Ishikawa (cell line): ENCODE results near the gene FOXF2.

Source experiments
- CEBPB ChIP-seq: IDR thresholded peaks from 2 replicates; pipeline ENCODE4 v1.6.1; 2012
- CREB1 ChIP-seq: IDR thresholded peaks from 2 replicates; pipeline ENCODE4 v1.6.1; 2012; ENCODE audit warnings: low read depth
- EGR1 ChIP-seq: IDR thresholded peaks from 2 replicates; pipeline ENCODE4 v1.6.1; 2012
- EP300 ChIP-seq: IDR thresholded peaks from 2 replicates; pipeline ENCODE4 v1.6.1; 2012; ENCODE audit warnings: borderline replicate concordance
- FOXM1 ChIP-seq: IDR thresholded peaks from 2 replicates; pipeline ENCODE4 v1.6.1; 2012; ENCODE audit warnings: low read depth, borderline replicate concordance
- RAD21 ChIP-seq: IDR thresholded peaks from 2 replicates; pipeline ENCODE4 v1.6.1; 2012; ENCODE audit warnings: low read depth
- REST ChIP-seq: IDR thresholded peaks from 2 replicates; pipeline ENCODE4 v1.6.1; 2012; ENCODE audit warnings: low read depth, mild to moderate bottlenecking
- TAF1 ChIP-seq: IDR thresholded peaks from 2 replicates; pipeline ENCODE4 v1.6.1; 2012; ENCODE audit warnings: low read depth, mild to moderate bottlenecking
- TEAD4 ChIP-seq: IDR thresholded peaks from 2 replicates; pipeline ENCODE4 v1.6.1; 2012
- YY1 ChIP-seq: IDR thresholded peaks from 2 replicates; pipeline ENCODE4 v1.6.1; 2012; ENCODE audit warnings: low read depth
- ZBTB7A ChIP-seq: IDR thresholded peaks from 2 replicates; pipeline ENCODE4 v1.6.1; 2012; ENCODE audit warnings: low read depth
- TF ChIP-seq, protein P1 (sequence below): IDR thresholded peaks from 2 replicates; pipeline ENCODE4 v1.6.1; 2012
- TF ChIP-seq, protein P2 (sequence below): IDR thresholded peaks from 2 replicates; pipeline ENCODE4 v1.6.1; 2012

- no peak for TF ChIP-seq ZBTB7A
- no peak for TF ChIP-seq REST
- TF ChIP-seq EP300: no peak
- TF ChIP-seq CEBPB: no peak
- no peak for TF ChIP-seq YY1
- TF ChIP-seq, protein P1, sequence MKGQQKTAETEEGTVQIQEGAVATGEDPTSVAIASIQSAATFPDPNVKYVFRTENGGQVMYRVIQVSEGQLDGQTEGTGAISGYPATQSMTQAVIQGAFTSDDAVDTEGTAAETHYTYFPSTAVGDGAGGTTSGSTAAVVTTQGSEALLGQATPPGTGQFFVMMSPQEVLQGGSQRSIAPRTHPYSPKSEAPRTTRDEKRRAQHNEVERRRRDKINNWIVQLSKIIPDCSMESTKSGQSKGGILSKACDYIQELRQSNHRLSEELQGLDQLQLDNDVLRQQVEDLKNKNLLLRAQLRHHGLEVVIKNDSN: no peak
- no peak for TF ChIP-seq EGR1
- TF ChIP-seq TEAD4: no peak
- TF ChIP-seq TAF1: no peak
- no peak for TF ChIP-seq FOXM1
- TF ChIP-seq RAD21: no peak
- TF ChIP-seq, protein P2, sequence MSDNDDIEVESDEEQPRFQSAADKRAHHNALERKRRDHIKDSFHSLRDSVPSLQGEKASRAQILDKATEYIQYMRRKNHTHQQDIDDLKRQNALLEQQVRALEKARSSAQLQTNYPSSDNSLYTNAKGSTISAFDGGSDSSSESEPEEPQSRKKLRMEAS: no peak
- no peak for TF ChIP-seq CREB1
Measured at GRCh38 chr6:1382883-1383728, 6.3 kb upstream of the FOXF2 start.
